ENCODE data around the gene RCOR1.

Gene RCOR1

GRCh38 chr14:102578821-102579220, 13.6 kb upstream of the RCOR1 start:
- Mint-ChIP-seq H3K9me3 (no peaks in the 10 kb centered on the region), H3K4me1 (peaks cover 19% of the 10 kb centered on the region), H3K27ac (peak overlapping the region; percentile 64 to 79 (median 69)), H3K36me3 (ENCODE audit: low read depth) (no peaks in the 10 kb centered on the region), H3K27me3 (ENCODE audit: low read depth) (no peaks in the 10 kb centered on the region), H3K4me3 (no peak overlapping the region)
- TF ChIP-seq, protein P1, sequence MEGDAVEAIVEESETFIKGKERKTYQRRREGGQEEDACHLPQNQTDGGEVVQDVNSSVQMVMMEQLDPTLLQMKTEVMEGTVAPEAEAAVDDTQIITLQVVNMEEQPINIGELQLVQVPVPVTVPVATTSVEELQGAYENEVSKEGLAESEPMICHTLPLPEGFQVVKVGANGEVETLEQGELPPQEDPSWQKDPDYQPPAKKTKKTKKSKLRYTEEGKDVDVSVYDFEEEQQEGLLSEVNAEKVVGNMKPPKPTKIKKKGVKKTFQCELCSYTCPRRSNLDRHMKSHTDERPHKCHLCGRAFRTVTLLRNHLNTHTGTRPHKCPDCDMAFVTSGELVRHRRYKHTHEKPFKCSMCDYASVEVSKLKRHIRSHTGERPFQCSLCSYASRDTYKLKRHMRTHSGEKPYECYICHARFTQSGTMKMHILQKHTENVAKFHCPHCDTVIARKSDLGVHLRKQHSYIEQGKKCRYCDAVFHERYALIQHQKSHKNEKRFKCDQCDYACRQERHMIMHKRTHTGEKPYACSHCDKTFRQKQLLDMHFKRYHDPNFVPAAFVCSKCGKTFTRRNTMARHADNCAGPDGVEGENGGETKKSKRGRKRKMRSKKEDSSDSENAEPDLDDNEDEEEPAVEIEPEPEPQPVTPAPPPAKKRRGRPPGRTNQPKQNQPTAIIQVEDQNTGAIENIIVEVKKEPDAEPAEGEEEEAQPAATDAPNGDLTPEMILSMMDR (IDR thresholded peaks at IDR 0.05; ENCODE audit: unreplicated experiment in 3 of 3): no peak

DNA sequence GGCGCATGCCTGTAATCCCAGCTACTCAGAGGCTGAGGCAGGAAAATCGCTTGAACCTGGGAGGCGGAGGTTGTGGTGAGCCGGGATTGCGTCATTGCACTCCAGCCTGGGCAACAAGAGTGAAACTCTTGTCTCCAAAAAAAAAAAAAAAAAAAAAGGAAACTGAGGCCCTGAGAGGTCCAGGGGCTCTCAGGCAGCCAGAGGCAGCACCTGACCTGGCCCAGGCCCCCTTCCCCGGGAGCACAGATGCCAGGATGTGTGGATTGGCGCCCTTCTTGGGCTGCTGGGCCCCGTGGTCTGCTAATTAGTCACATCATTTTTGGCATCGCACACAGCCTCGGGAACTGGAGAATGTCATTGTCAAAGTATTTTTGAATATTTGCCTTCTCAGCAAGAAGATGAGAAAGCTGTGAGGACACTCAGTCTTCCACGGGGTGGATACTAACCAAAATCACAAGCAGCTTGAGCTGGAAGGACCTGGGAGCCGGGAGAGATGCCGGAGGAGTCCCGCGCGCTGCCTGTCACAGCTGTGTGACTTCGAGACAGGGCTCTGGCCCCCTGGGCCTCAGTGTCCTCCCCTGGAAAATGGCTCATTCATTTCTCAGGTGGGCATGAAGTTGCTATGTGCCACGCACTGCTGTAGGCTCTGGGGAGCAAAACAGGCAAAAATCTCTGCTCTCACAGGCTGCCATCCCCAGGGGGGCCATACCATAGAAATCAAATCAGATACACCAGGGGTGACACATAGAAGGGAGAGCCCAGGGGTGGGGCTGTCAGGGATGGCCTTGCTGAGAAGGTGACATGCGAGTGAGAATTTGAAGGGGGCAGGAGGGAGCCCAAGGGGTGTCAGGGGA, 12.5 kb upstream of the RCOR1 start:
- Mint-ChIP-seq H3K36me3 (ENCODE audit: low read depth) (no peaks in the 10 kb centered on the region), H3K27me3 (ENCODE audit: low read depth) (no peaks in the 10 kb centered on the region), H3K4me3 (no peak overlapping the region), H3K9me3 (no peaks in the 10 kb centered on the region), H3K4me1 (peaks cover 18% of the 10 kb centered on the region), H3K27ac (peak overlapping the region in 1 of 3 experiments; percentile 52)
- TF ChIP-seq, protein P1 (IDR thresholded peaks at IDR 0.05; ENCODE audit: unreplicated experiment in 3 of 3): no peak

DNA sequence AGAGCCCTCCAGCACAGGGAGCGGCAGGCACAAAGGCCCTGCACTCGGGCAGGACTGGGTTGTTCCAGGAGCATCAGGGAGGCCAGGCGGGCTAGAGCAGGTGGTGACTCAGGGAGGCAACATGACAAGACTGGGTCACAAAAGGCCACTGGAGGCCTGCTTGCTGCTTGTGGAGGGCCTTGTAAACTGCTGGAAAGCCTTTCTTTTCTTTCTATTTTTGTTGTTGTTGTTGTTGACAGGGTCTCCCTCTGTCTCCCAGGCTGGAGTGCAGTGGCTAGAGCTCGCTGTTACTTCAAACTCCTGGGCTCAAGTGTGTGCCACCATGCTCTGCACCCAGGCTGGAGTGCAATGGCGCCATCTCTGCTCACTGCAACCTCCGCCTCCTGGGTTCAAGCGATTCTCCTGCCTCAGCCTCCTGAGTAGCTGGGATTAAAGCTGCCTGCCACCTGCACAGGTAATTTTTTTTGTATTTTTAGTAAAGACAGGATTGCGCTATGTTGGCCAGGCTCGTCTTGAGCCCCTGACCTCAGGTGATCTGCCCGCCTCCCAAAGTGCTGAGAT, 11.8 kb upstream of the RCOR1 start:
- no peak overlapping the region for H3K27ac Mint-ChIP-seq
- H3K4me1 Mint-ChIP-seq: peaks cover 23% of the 10 kb centered on the region
- no peaks in the 10 kb centered on the region for H3K9me3 Mint-ChIP-seq
- no peak overlapping the region for H3K4me3 Mint-ChIP-seq
- H3K36me3 Mint-ChIP-seq (ENCODE audit: low read depth): no peaks in the 10 kb centered on the region
- TF ChIP-seq, protein P1 (IDR thresholded peaks at IDR 0.05; ENCODE audit: unreplicated experiment in 3 of 3): no peak
- H3K27me3 Mint-ChIP-seq (ENCODE audit: low read depth): no peaks in the 10 kb centered on the region

DNA sequence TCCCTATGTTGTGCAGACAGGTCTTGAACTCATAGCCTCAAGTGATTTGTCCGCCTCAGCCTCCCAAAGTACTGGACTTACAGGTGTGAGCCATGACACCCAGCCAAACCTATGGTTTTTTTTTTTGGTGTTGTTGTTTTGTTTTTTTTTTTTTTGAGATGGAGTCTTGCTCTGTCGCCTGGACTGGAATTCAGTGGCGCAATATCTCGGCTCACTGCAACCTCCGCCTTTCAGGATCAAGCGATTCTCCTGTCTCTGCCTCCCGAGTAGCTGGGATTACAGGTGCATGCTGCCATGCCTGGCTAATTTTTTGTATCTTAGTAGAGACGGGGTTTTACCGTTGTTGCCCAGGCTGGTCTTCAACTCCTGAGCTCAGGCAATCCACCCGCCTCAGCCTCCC, 11.3 kb upstream of the RCOR1 start:
- Mint-ChIP-seq H3K27ac (no peak overlapping the region), H3K36me3 (ENCODE audit: low read depth) (no peaks in the 10 kb centered on the region), H3K4me3 (no peak overlapping the region), H3K4me1 (peaks cover 26% of the 10 kb centered on the region), H3K27me3 (ENCODE audit: low read depth) (no peaks in the 10 kb centered on the region), H3K9me3 (no peaks in the 10 kb centered on the region)
- TF ChIP-seq, protein P1 (IDR thresholded peaks at IDR 0.05; ENCODE audit: unreplicated experiment in 3 of 3): no peak

DNA sequence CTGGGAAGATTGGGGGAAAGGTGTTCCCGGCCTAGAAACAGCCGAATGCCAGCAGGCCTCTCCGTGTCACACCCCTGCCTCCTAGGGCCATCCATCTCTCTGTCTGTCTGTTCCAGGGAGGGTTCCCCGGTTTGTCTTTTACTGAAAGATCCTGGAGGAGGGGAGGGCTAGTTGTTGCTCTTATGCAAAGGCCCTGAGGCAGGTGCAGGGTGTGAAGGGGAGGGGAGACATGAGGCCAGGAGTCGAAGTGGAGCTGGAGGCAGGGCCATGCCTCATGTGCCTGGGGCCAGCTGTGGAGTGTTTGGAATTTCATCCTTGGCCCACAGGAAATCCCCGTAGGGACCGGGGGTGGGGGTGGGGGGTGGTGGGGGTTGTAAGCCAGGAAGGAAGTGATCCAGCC, 8.7 kb upstream of the RCOR1 start:
- Mint-ChIP-seq H3K4me1 (peaks cover 24% of the 10 kb centered on the region), H3K27ac (peak overlapping the region in 1 of 3 experiments; percentile 74), H3K9me3 (no peaks in the 10 kb centered on the region), H3K36me3 (ENCODE audit: low read depth) (no peaks in the 10 kb centered on the region), H3K4me3 (no peak overlapping the region), H3K27me3 (ENCODE audit: low read depth) (no peaks in the 10 kb centered on the region)
- TF ChIP-seq, protein P1 (IDR thresholded peaks at IDR 0.05; ENCODE audit: unreplicated experiment in 3 of 3): no peak
